SH-SY5Y (cell line): ENCODE results near the gene SPOUT1.

Source experiments
- GATA2 ChIP-seq: IDR thresholded peaks from 2 replicates; pipeline ENCODE4 v1.6.1; 2011; ENCODE audit warnings: mild to moderate bottlenecking, low read depth, low read length
- GATA3 ChIP-seq: IDR thresholded peaks from 2 replicates; pipeline ENCODE4 v1.6.1; 2011; ENCODE audit warnings: low read depth, mild to moderate bottlenecking, low read length, moderate library complexity

- TF ChIP-seq GATA2 (no peak), GATA3 (no peak)
These were observed 32.8 kb upstream of the SPOUT1 start for GRCh38 chr9:128862401-128862851.
